HUES48 (cell line): ENCODE data around the gene GRIK3.
"Not testable (repeated sequence)": the region's sequence is repeated elsewhere in the genome, so short reads cannot be mapped to it uniquely, and the experiment has no call there.

Source experiments
- H3K27ac ChIP-seq: one replicate; pipeline ENCODE4 v1.7.0; 2013; ENCODE audit warnings: low read depth, low read length, inconsistent platforms
- H3K27me3 ChIP-seq: 2 replicates; pipeline ENCODE4 v1.6.1; 2013; ENCODE audit warnings: mild to moderate bottlenecking, low read length; ENCODE audit not compliant: control insufficient read depth, insufficient read depth
- H3K36me3 ChIP-seq: 2 replicates; pipeline ENCODE4 v1.6.1; 2013; ENCODE audit warnings: low read length; ENCODE audit not compliant: control insufficient read depth, insufficient read depth
- H3K4me1 ChIP-seq: 2 replicates; pipeline ENCODE4 v1.6.1; 2013; ENCODE audit warnings: mild to moderate bottlenecking, low read length; ENCODE audit not compliant: control insufficient read depth, insufficient read depth
- H3K4me3 ChIP-seq: 2 replicates; pipeline ENCODE4 v1.5.1; 2013; ENCODE audit warnings: mild to moderate bottlenecking, low read depth, low read length
- H3K9ac ChIP-seq: 2 replicates; pipeline ENCODE4 v1.6.1; 2013; ENCODE audit warnings: mild to moderate bottlenecking, low read depth, low read length, moderate library complexity
- H3K9me3 ChIP-seq: 2 replicates; pipeline ENCODE4 v1.6.1; 2013; ENCODE audit warnings: low read length; ENCODE audit not compliant: control insufficient read depth, insufficient read depth

The GRIK3 gene

DNA sequence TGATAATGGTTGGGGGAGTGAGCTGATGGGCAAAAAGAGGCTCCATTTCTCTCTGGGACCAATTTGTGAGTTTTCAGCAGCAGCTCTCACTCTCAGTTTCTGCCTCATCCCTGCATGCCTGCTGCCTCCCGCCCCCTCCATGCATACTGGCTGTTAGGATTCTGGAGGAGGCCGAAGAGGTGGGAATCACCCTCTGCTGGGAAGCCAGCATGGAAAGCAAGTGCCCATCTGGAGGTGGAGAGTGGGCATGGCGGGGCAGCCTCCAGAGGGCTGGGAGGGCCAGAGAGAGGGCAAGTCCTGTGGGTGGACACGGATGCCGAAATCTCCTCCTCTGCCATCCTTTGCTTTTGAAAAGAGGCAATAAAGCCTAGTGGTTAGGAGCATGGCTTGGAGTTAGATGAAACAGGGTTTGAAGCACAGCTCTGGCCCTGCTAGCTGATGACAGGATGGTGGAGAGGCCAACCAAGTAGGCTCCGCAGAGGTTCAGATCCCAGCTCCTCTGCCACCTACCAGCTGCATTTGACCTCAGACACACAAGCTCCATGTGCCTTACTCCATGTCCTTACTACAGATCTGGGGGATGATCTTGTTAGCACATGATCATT is 113.4 kb downstream of the GRIK3 start:
- Histone ChIP-seq H3K27me3 (no peaks in the 10 kb centered on the region), H3K36me3 (no peaks in the 10 kb centered on the region), H3K27ac (no peak overlapping the region), H3K9ac (no peak overlapping the region), H3K9me3 (no peaks in the 10 kb centered on the region), H3K4me1 (peaks cover 11% of the 10 kb centered on the region; the same call in 1 of the 2 replicates), H3K4me3 (no peak overlapping the region)

DNA sequence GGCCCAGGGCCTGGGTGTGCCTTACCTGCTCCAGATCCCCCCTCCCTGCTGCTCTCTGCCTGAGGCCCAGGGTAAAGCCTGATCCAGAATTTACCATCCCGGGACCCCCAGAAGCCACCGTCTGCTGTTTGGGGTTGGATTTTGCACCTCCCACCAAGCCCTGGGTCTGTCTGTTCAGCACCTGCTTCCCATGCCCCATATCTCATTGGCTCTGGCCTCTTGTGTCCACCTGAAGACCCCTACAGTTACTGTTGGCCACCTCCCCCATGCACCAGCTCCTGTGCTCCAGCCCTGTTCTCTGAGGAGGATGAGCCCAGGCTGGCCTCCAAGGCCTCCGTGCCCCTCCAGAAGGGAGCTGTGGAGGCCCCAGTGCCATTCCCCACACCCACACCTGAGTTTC is 113.9 kb downstream of the GRIK3 start:
- no peak overlapping the region for H3K9ac ChIP-seq
- no peaks in the 10 kb centered on the region; the same call in 1 of the 2 replicates for H3K9me3 ChIP-seq
- H3K4me3 ChIP-seq: no peak overlapping the region
- no peaks in the 10 kb centered on the region for H3K27me3 ChIP-seq
- H3K36me3 ChIP-seq: no peaks in the 10 kb centered on the region
- H3K27ac ChIP-seq: no peak overlapping the region
- H3K4me1 ChIP-seq: peaks cover 11% of the 10 kb centered on the region; the same call in 1 of the 2 replicates

DNA sequence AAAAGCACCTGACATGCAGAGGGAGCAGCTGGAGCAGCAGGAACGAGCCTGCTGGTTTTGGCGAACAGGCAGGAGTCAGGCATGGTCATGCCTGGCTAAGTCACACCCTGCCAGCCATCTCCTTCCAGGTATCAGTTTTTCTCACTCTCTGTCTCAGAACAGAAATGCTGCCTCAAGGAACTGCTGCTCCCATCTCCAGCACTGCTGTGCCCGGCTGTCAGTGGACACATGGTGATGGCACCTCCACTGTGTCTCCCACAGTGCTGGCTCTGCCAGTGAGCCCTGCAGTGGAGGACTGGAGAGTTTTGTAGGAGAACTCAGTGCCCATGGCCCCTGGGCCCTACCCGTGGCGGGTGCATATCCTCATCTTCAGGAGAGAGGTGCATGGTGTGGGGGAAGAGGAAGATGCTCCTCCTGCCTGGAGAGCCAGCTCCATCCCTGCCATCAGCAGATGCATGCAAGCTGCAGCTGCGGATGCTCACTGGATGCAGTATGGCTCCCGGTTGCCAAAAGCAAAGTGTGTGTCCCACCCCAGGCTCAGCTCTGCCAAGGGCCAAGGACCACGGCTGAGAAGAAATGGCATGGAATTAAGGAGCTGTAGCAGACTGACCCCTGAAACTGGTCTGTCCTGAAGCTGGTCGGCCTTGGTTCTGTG is 114.7 kb downstream of the GRIK3 start:
- H3K4me1 ChIP-seq: peaks cover 11% of the 10 kb centered on the region; the same call in 1 of the 2 replicates
- no peak overlapping the region for H3K9ac ChIP-seq
- no peak overlapping the region for H3K4me3 ChIP-seq
- H3K36me3 ChIP-seq: no peaks in the 10 kb centered on the region
- H3K27me3 ChIP-seq: no peaks in the 10 kb centered on the region
- H3K9me3 ChIP-seq: no peaks in the 10 kb centered on the region; the same call in none of the 2 replicates
- no peak overlapping the region for H3K27ac ChIP-seq

DNA sequence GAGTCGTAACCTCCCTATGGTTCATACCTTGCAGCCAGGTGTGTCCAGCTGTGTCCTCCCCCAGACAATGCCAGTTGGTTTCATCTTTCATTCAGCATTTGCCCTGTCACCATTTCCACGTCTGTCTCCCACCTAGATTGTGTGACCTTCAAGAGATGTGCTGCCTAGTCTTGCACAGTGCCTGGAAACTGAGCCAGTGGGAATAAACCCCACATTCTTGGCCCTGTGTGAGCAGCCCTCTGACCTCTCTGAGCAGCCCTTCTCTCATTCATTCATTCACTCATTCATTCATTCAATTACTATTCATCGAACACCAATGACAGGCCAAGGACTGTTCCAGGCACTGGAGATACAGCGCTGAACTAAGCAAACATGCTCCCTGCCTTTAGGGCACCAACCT is 115.7 kb downstream of the GRIK3 start:
- Histone ChIP-seq H3K27ac (no peak overlapping the region), H3K27me3 (no peaks in the 10 kb centered on the region), H3K4me1 (peaks cover 8% of the 10 kb centered on the region; the same call in 1 of the 2 replicates), H3K9ac (no peak overlapping the region), H3K9me3 (no peaks in the 10 kb centered on the region; the same call in none of the 2 replicates), H3K4me3 (no peak overlapping the region), H3K36me3 (no peaks in the 10 kb centered on the region)

DNA sequence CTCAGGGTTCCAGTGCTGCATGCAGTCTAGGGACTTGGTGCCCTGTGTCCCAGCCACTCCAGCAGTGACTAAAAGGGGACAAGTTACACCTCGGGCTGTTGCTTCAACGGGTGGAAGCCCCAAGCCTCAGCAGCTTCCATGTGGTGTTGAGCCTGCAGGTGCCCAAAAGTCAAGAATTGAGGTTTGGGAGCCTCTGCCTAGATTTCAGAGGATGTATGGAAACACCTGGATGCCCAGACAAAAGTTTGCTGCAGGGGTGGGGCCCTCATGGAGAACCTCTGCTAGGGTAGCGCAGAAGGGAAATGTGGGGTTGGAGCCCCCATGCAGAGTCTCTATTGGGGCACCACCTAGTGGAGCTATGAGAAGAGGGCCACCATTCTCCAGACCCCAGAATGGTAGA is 117.8 kb downstream of the GRIK3 start:
- not testable (repeated sequence) for H3K4me3 ChIP-seq, H3K9ac ChIP-seq, H3K4me1 ChIP-seq, H3K27ac ChIP-seq, H3K36me3 ChIP-seq, H3K27me3 ChIP-seq, H3K9me3 ChIP-seq

DNA sequence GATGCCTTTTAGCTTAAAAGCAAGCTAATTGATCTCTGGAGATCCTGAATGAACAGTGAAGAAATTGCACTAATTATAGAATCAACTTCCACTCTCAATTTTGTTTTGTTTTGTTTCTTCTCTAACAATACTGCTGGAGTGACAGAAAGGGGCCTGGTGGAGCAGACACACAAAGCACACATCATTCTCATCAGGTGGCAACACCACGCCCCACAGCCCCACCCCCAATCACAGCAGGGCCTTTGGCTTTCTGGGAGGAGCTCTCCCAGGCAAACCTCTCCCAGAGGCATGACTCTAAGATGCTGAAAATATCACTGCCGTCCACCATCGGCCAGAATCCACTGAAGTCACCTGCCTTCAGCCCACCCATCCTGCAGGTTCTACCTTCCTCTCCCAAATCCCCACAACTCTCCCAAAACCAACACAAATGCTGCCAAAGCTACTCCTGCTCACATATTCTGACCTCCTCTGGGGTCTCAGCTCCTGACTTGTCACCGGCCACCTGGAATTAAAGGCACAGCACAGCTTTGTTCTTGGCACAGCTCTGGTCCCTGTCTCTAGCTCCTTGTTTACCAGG is 120.7 kb downstream of the GRIK3 start:
- Histone ChIP-seq H3K9me3 (no peaks in the 10 kb centered on the region; the same call in none of the 2 replicates), H3K4me3 (no peak overlapping the region), H3K27ac (no peak overlapping the region), H3K36me3 (no peaks in the 10 kb centered on the region), H3K4me1 (no peaks in the 10 kb centered on the region), H3K9ac (no peak overlapping the region), H3K27me3 (no peaks in the 10 kb centered on the region)

DNA sequence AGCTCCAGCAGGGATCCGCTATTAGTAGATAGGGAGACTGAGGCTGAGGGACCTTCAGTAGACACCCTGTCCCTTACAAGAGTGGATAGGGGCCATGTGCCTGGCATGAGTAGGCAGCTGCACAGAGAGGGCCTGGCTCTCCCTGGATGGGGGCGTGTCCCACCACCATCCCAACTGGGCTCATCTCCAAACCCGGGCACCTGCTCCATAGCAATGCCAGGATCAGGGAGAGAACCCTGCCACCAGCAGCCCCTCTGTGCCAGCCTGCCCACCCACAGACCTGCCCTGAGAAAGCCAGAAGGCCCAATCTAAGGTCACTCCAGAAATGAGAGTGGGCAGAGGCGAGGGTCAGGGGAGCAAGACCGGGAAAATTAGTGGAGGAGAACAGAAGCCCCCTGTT is 121.3 kb downstream of the GRIK3 start:
- H3K27ac ChIP-seq: no peak overlapping the region
- H3K36me3 ChIP-seq: no peaks in the 10 kb centered on the region
- no peaks in the 10 kb centered on the region for H3K4me1 ChIP-seq
- no peak overlapping the region for H3K9ac ChIP-seq
- no peaks in the 10 kb centered on the region; the same call in none of the 2 replicates for H3K9me3 ChIP-seq
- H3K27me3 ChIP-seq: no peaks in the 10 kb centered on the region
- H3K4me3 ChIP-seq: no peak overlapping the region

DNA sequence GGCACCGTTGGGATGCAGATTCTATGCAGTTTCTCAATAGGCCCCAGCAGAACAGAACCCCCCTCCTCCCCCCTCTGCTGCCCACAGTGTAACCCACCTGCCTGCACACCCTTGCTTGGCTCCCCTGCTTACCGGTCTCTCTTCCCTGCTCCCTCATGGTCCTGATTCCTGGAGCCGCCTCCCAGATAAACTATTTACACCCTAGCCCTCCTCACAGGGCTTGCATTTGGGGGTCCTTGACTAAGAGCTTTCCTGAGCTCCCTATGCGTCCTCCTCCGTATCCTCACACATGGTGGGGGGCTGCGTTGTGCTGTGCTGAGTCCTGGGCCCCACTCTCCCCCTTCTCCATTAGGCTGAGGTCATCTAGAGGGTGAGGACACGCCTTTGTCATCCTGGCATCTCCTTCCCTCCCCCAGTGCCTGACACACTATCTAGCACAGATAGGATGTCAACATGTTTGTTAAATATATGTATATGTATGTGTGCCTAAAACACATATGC is 121.9 kb downstream of the GRIK3 start:
- no peaks in the 10 kb centered on the region for H3K4me1 ChIP-seq
- no peaks in the 10 kb centered on the region; the same call in none of the 2 replicates for H3K9me3 ChIP-seq
- H3K9ac ChIP-seq: no peak overlapping the region
- H3K27me3 ChIP-seq: no peaks in the 10 kb centered on the region
- no peak overlapping the region for H3K27ac ChIP-seq
- H3K4me3 ChIP-seq: no peak overlapping the region
- no peaks in the 10 kb centered on the region for H3K36me3 ChIP-seq

DNA sequence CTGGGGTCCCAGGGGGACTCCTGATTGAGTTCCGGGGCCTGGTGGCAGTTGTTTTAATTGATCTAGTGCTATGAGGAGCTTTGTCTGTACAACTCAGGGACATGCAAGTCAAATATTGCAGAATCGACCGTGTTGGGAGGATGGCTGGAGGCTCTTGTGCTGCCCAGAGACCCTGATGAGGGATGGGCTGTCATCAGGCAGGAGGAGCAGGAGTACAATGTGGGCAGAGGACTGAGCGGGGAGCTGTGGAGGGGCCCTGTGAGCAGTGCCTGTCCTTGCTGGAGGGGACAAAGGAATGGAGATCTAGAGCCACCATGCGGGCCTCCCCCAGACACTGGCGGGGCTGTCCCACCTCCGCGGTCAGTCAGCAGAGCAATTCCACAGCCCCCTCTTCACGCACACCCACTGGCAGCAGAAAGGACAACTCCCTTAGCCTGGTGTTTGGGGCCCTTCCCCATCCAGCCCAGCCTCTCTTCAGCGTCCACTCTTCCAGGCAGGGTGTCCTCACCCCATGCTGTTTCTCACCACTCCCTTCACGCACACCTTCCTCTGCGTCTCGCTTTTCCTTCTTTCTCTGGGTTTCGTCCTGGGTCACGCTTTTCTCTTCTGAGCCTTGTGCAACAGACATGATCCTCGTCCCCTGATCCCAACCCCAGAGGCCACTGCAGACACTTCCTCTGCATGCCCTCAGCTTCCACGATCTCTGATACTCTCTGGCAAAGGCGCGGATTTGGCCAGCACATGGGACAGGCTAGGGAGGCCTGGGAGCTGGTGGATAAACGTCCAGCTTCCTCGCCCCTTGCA is 122.6 kb downstream of the GRIK3 start:
- no peak overlapping the region for H3K9ac ChIP-seq

DNA sequence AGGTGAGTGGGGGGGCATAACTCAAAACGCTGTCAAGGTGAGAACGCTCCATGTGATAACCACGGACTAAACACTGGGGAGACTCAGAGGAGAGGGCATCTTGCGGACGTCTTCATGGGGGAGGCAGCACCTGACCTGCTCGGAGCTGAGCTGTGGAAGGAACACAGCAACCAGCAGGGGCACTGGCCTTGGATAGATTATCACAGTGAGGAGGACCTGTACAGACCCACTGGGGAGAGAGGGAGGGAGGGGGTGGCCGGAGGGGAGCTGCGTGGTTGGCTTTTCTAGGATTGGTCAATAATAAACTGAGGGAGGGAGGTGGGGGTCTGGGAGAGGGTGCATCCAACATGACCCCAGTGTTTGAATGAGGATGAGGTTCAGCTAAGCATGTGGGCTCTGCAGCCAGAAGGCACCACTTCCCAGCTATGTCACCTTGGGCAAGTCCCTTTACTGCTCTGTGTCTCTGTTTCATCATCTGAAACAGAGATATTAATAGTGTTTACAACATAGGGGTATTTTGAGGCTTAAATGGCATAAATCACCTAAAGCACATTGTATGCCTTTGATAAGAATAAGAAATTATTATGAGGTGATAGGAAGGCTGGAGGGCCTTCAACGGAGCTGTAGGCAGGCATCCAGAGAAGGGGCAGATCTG is 123.3 kb downstream of the GRIK3 start:
- H3K36me3 ChIP-seq: no peaks in the 10 kb centered on the region
- no peaks in the 10 kb centered on the region for H3K27me3 ChIP-seq
- H3K27ac ChIP-seq: no peak overlapping the region
- no peak overlapping the region for H3K4me3 ChIP-seq
- H3K9me3 ChIP-seq: no peaks in the 10 kb centered on the region; the same call in none of the 2 replicates
- no peak overlapping the region for H3K9ac ChIP-seq
- no peaks in the 10 kb centered on the region for H3K4me1 ChIP-seq

More for the DNA sequence above, 122.6 kb downstream of the GRIK3 start:
- Histone ChIP-seq H3K9me3 (no peaks in the 10 kb centered on the region; the same call in none of the 2 replicates), H3K27ac (no peak overlapping the region), H3K36me3 (no peaks in the 10 kb centered on the region), H3K4me3 (no peak overlapping the region), H3K4me1 (no peaks in the 10 kb centered on the region), H3K27me3 (no peaks in the 10 kb centered on the region)
